GM06990 (cell line): ENCODE data around the gene AGPAT2.
A peak's percentile ranks its signal among the peaks of the same experiment; 100 is the strongest.

ENCODE experiments used
- DNase-seq: peaks from one replicate; pipeline ENCODE4 v3.0.0-alpha.2; 2011; ENCODE audit not compliant: insufficient read length; ENCODE audit errors: extremely low read depth
- H3K27me3 ChIP-seq: replicated peaks from 2 replicates; pipeline ENCODE4 v1.6.0; 2011; ENCODE audit warnings: low read length; ENCODE audit not compliant: control insufficient read depth, insufficient read depth
- H3K36me3 ChIP-seq: 2 replicates; pipeline ENCODE4 v1.5.1; 2011; ENCODE audit warnings: low read length; ENCODE audit not compliant: control insufficient read depth, insufficient read depth
- H3K4me3 ChIP-seq: replicated peaks from 2 replicates; pipeline ENCODE4 v1.5.1; 2011; ENCODE audit warnings: low read depth, mild to moderate bottlenecking, control low read depth, low read length
- CTCF ChIP-seq: IDR thresholded peaks from 2 replicates; pipeline ENCODE4 v1.5.1; 2011; ENCODE audit warnings: low read length, control low read depth, mild to moderate bottlenecking, inconsistent platforms; ENCODE audit not compliant: insufficient read depth, poor library complexity, severe bottlenecking

Gene AGPAT2

GRCh38 chr9:136659861-136660784, 27.1 kb downstream of the AGPAT2 start:
- no peak overlapping the region for H3K4me3 ChIP-seq
- peaks cover 4% of the 10 kb centered on the region for H3K27me3 ChIP-seq
- no peak for DNase-seq
- no peak for TF ChIP-seq CTCF
- no peaks in the 10 kb centered on the region for H3K36me3 ChIP-seq

DNA sequence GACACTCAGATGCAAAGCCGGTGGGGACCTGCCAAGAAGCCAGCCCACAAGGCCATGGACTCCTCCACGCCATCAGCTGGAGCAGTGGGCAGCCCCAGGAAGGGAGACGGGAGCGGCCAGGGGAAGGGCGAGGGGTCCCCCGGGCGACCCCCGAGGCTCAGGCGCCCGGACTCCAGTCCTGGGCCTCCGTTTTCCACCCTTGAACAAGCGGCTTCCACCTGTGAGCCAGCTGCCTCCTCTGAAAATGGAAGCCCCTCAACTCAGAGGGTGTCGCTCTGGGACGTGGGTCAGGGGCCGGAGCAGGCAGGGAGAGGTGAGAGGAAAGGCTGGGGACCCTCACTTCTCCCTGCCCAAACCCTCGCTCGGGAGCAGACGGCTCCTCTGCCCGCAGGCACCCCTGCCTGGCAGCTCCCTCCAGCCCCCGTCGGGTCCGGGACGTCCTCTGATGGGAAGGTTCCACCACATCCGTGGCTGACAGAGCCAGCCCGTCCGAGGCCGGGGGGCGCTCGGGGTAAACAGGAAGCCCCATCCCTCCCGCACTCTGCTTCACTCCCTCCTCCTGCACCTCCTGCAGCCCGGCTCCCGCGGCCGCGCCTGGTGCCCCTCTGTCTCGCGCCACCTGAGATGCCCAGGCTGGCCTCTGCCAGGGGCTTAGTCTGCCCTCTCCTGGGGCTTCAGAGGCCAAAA, 28.3 kb downstream of the AGPAT2 start:
- Histone ChIP-seq H3K27me3 (peaks cover 4% of the 10 kb centered on the region), H3K36me3 (no peaks in the 10 kb centered on the region), H3K4me3 (no peak overlapping the region)
- no peak for TF ChIP-seq CTCF
- DNase-seq: no peak

DNA sequence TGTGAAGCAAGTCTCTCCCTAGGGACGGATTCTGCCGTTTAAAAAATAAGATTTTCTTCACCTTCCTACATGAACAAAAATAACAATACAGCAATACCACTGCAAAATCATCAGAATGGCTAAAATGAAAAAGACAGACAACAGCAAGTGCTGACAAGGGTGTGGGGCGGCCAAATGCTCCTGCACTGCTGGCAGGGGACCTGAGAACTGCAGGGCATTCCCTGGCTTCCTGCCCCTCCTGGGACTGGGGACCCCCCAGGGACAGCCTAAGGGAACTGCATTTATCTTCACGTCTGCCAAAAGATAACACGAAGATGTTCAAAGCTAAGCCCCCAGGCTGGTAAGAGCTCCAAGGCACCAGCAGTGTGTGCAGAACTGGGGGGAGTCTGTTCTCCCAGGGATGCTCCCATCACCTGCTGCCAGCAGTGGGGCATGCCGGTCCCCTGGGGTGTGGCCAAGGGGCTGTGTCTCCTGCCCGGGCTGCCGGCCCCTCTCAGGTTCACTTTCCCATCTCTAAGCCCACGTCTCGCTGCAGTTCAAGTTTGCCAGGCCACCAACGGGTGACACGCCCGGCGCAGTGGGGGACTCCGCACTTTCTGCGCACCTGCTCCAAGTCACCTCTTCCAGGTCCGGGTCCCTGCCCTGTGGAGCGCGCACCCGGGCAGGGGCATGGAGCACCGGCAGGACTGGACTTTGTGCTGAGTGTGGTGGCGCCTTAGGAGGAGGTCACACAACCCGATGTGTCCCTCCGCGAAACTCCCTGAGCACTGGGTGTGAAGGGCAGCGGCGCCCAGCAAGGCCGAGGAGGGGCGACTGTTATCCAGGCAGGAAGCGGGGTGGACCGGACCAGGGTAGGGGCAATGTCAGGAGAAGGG, 29.0 kb downstream of the AGPAT2 start:
- H3K27me3 ChIP-seq: peaks cover 4% of the 10 kb centered on the region
- DNase-seq: peak; percentile 13
- no peak for TF ChIP-seq CTCF
- H3K4me3 ChIP-seq: no peak overlapping the region
- H3K36me3 ChIP-seq: no peaks in the 10 kb centered on the region

DNA sequence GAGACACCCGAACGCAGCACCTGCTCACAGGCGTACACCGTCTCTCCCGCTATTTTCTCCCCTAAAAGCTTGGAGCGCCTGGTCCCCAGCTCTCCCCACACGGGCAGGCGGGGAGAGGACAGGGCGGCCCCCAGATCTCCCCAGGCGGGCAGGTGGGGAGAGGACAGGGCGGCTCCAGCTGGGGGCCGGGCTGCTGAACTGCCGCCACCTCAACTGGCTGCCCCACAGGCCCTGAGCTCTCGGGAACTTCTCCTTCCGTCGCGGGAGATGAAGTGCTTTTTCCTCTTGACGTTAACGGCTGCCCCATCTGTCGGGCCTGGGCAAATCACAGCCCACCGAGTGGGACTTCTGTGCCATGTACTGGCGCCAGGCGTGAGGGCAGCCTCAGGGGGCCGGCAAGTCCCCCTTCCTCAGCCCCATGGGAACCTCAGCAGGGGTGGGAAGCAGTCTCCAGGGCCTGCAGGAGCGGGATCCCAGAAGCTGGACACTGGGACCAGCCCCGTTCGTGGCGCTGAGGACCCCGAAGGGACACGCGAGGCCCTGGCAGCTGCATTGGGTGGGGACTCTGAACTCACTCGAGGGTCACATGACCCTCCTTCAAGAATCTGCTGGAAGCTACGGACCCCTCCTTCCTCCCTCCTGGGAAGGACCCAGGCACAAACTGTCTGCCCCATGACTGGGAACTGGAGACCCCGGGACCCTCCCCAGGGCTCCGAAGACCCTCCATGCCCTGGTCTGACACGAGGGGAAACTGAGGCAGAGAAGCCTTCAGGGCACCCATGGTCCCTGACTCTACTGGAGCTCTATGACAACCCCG, 30.3 kb downstream of the AGPAT2 start:
- H3K27me3 ChIP-seq: peaks cover 3% of the 10 kb centered on the region
- no peak for DNase-seq
- no peak for TF ChIP-seq CTCF
- H3K36me3 ChIP-seq: no peaks in the 10 kb centered on the region
- H3K4me3 ChIP-seq: no peak overlapping the region

DNA sequence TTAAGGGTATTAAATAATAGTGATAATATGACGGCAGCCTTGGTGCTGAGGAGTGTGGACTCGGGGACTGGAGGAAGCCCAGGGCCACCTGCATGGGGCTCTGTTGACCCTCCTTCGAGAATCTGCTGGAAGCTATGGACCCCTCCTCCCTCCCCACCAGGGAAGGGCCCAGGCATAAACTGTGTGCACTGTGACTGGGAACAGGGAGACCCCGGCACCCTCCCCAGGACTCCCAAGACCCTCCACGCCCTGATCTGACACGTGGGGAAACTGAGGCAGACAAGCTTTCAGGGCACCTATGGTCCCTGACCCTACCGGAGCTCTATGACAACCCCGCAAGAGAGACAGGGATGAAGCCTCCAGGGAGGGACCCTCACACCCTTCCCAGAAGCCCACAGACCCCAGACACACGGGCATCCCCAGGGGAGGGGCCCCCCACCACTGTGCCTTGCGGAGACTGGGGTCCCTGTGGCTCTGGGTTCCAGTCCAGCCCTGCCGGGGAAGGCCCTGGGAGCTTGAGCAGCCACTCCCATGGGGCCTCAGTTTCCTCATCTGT, 31.0 kb downstream of the AGPAT2 start:
- peaks cover 3% of the 10 kb centered on the region for H3K27me3 ChIP-seq
- no peak for TF ChIP-seq CTCF
- H3K36me3 ChIP-seq: no peaks in the 10 kb centered on the region
- no peak overlapping the region for H3K4me3 ChIP-seq
- no peak for DNase-seq
